ENCODE data around the gene EFNA4. TPM values are rescaled to one million over a fixed set of nuclear protein-coding genes. Genes with fewer than 3 reads are reported as not detected.

EFNA4 gene
- total RNA-seq, 1 donor from 2014 or later: 0.82 TPM

- FAIRE-seq (no peak), DNase-seq (ENCODE audit: low spot score in 2 of 2) (no peak)
Observed at GRCh38 chr1:155032886-155033285, 30.7 kb upstream of the EFNA4 start.

GRCh38 chr1:155033524-155033923 is 30.0 kb upstream of the EFNA4 start, which contains the start of the genes DCST1 and DCST2:
DCST1 (plus strand) TSS chr1:155033824; CDS start chr1:155034037, 213 bp downstream.
DCST2 (minus strand) TSS chr1:155033781; CDS start chr1:155033701, 80 bp downstream.
- FAIRE-seq: no peak

GRCh38 chr1:155034318-155035208 is 29.0 kb upstream of the EFNA4 start:
- DNase-seq (ENCODE audit: low spot score in 2 of 2): no peak
- no peak for FAIRE-seq

More at GRCh38 chr1:155033524-155033923, 30.0 kb upstream of the EFNA4 start, which contains the start of the genes DCST1 and DCST2:
- DNase-seq (ENCODE audit: low spot score in 2 of 2): no peak

- FAIRE-seq: no peak
- no peak for DNase-seq (ENCODE audit: low spot score in 2 of 2)
Observed at GRCh38 chr1:155035936-155036335, 27.6 kb upstream of the EFNA4 start.

GRCh38 chr1:155037043-155037442 is 26.5 kb upstream of the EFNA4 start:
- no peak for DNase-seq (ENCODE audit: low spot score in 2 of 2)
- FAIRE-seq: no peak

- FAIRE-seq: no peak
- DNase-seq (ENCODE audit: low spot score in 2 of 2): no peak
Observed at GRCh38 chr1:155037851-155038441, 25.6 kb upstream of the EFNA4 start.

GRCh38 chr1:155038602-155039307 is 24.8 kb upstream of the EFNA4 start:
- FAIRE-seq (no peak), DNase-seq (ENCODE audit: low spot score in 2 of 2) (no peak)

- FAIRE-seq (no peak), DNase-seq (ENCODE audit: low spot score in 2 of 2) (no peak)
Observed at GRCh38 chr1:155039308-155039669, 24.3 kb upstream of the EFNA4 start.

GRCh38 chr1:155040358-155041093 is 23.0 kb upstream of the EFNA4 start:
- no peak for FAIRE-seq
- no peak for DNase-seq (ENCODE audit: low spot score in 2 of 2)

GRCh38 chr1:155042789-155043188 is 20.8 kb upstream of the EFNA4 start:
- no peak for FAIRE-seq
- no peak for DNase-seq (ENCODE audit: low spot score in 2 of 2)

- no peak for FAIRE-seq
- no peak for DNase-seq (ENCODE audit: low spot score in 2 of 2)
Observed at GRCh38 chr1:155043301-155043702, 20.2 kb upstream of the EFNA4 start.

GRCh38 chr1:155043793-155044192 is 19.7 kb upstream of the EFNA4 start:
- DNase-seq (ENCODE audit: low spot score in 2 of 2) (no peak), FAIRE-seq (no peak)

GRCh38 chr1:155044365-155044764 is 19.2 kb upstream of the EFNA4 start:
- DNase-seq (ENCODE audit: low spot score in 2 of 2): no peak
- no peak for FAIRE-seq

- FAIRE-seq (no peak), DNase-seq (ENCODE audit: low spot score in 2 of 2) (peak; percentile 78 to 88)
Observed at GRCh38 chr1:155044812-155045657, 18.5 kb upstream of the EFNA4 start.

- DNase-seq (ENCODE audit: low spot score in 2 of 2): no peak
- no peak for FAIRE-seq
Observed at GRCh38 chr1:155048449-155049334, 14.8 kb upstream of the EFNA4 start.

GRCh38 chr1:155049651-155050559 is 13.6 kb upstream of the EFNA4 start:
- FAIRE-seq (no peak), DNase-seq (ENCODE audit: low spot score in 2 of 2) (no peak)

GRCh38 chr1:155050560-155051341 is 12.8 kb upstream of the EFNA4 start, which contains the start of gene ADAM15:
ADAM15 (plus strand) TSS chr1:155051316; CDS start chr1:155051387, 71 bp downstream.
- no peak for FAIRE-seq
- DNase-seq (ENCODE audit: low spot score in 2 of 2): peak; percentile 98 to 99

Measured in frontal cortex (tissue), 4 donors.